Caco-2 (cell line): Measurements from ENCODE around the gene ERBB2. TPM values are rescaled to one million over a fixed set of nuclear protein-coding genes. Genes with fewer than 3 reads are reported as not detected.

Experiments
- BruUV-seq: library from RNA; stranded (reverse); fragments of 400-500 nt; replicated peaks from 2 replicates; lab custom pipeline; 2021; lab: Mats Ljungman, UMichigan
- CTCF ChIA-PET: fragments of 300-600 bp; sonication (Branson Sonifier 250); formaldehyde crosslinking; loops from one replicate; lab custom pipeline; 2022; ENCODE audit warnings: antibody characterized with exemption; lab: Charles Lee
- POLR2A ChIA-PET: fragments of 300-600 bp; sonication (Branson Sonifier 250); formaldehyde crosslinking; loops from one replicate; lab custom pipeline; 2022; ENCODE audit warnings: antibody characterized with exemption; lab: Charles Lee
- DNase-seq, 2 experiments: peaks; one replicate each; pipeline versions ENCODE4 v3.0.0 to v3.0.0-alpha.2; 2020 to 2022
- H3K27me3 ChIP-seq: replicated peaks from 2 replicates; pipeline ENCODE4 v1.6.0; 2011; ENCODE audit warnings: low read length; ENCODE audit not compliant: control insufficient read depth, insufficient read depth
- H3K36me3 ChIP-seq: 2 replicates; pipeline ENCODE4 v1.5.1; 2011; ENCODE audit warnings: low read length; ENCODE audit not compliant: control insufficient read depth, insufficient read depth
- H3K4me1 ChIP-seq: fragments of 250-450 bp; sonication (Bioruptor Pico); 2 replicates; pipeline ENCODE4 v1.5.1; 2020; ENCODE audit warnings: mild to moderate bottlenecking
- H3K4me3 ChIP-seq: 2 replicates; pipeline ENCODE4 v1.5.1; 2011; ENCODE audit warnings: low read depth, mild to moderate bottlenecking, control low read depth, low read length
- H3K9me3 ChIP-seq: fragments of 250-450 bp; sonication (Bioruptor Pico); 2 replicates; pipeline ENCODE4 v1.5.1; 2020; ENCODE audit warnings: mild to moderate bottlenecking, moderate library complexity
- H3K27ac Mint-ChIP-seq: one replicate; pipeline ENCODE4 v1.8.0; 2022; ENCODE audit warnings: mixed read lengths; ENCODE audit not compliant: unreplicated experiment
- H3K27me3 Mint-ChIP-seq: one replicate; pipeline ENCODE4 v1.8.0; 2022; ENCODE audit warnings: mixed read lengths; ENCODE audit not compliant: insufficient read depth, unreplicated experiment
- H3K36me3 Mint-ChIP-seq: one replicate; pipeline ENCODE4 v1.8.0; 2022; ENCODE audit warnings: mild to moderate bottlenecking, mixed read lengths; ENCODE audit not compliant: insufficient read depth, unreplicated experiment
- H3K4me1 Mint-ChIP-seq: one replicate; pipeline ENCODE4 v1.8.0; 2022; ENCODE audit warnings: low read depth, mixed read lengths; ENCODE audit not compliant: unreplicated experiment
- H3K4me3 Mint-ChIP-seq: one replicate; pipeline ENCODE4 v1.8.0; 2022; ENCODE audit warnings: mild to moderate bottlenecking, moderate library complexity, mixed read lengths; ENCODE audit not compliant: unreplicated experiment
- H3K9me3 Mint-ChIP-seq: one replicate; pipeline ENCODE4 v1.8.0; 2022; ENCODE audit warnings: mixed read lengths; ENCODE audit not compliant: unreplicated experiment
- CTCF ChIP-seq, 2 experiments: fragments of 200-600 bp in 1 of 2; IDR thresholded peaks; 1 replicate in 1 of 2; 2 replicates in 1 of 2; pipeline versions ENCODE4 v1.5.1 to v1.8.0; 2011 to 2022; ENCODE audit warnings: antibody characterized with exemption in 1 of 2, control low read depth in 1 of 2, inconsistent platforms in 1 of 2, low read depth in 1 of 2, low read length in 1 of 2, mild to moderate bottlenecking in 1 of 2, moderate library complexity in 1 of 2; ENCODE audit not compliant: insufficient read depth in 1 of 2, severe bottlenecking in 1 of 2, unreplicated experiment in 1 of 2
- intact Hi-C: fragments of 100-400 bp; cut with micrococcal nuclease; formaldehyde crosslinking; loops from one replicate; pipeline ENCODE4 v1.10.0; 2022; ENCODE audit not compliant: unreplicated experiment
- total RNA-seq: library from RNA; stranded (reverse); gene quantifications from 2 replicates; pipeline ENCODE4 v1.2.3, GENCODE V29; 2022

Gene ERBB2
- total RNA-seq, 1 experiment from 2014 or later, result 121 TPM

- H3K9me3 ChIP-seq, result no peaks in the 10 kb centered on the region
- peak overlapping the region; percentile 74 for H3K4me3 ChIP-seq
- no peaks in the 10 kb centered on the region for H3K36me3 ChIP-seq
- no peaks in the 10 kb centered on the region for H3K27me3 ChIP-seq
- H3K4me1 ChIP-seq, result peaks cover 20% of the 10 kb centered on the region
- CTCF ChIA-PET, result interaction anchor here (0.7 to 2.4 kb wide), 7 partner anchors 13 to 69 kb away, joined by 3 to 22 read pairs (median 6); partner anchors contain the start of genes ERBB2 and MIEN1
- Mint-ChIP-seq H3K36me3 (peaks cover 8% of the 10 kb centered on the region), H3K4me1 (peaks cover 11% of the 10 kb centered on the region), H3K4me3 (peak overlapping the region; percentile 80), H3K27ac (peak overlapping the region; percentile 73), H3K9me3 (no peaks in the 10 kb centered on the region), H3K27me3 (no peaks in the 10 kb centered on the region)
- POLR2A ChIA-PET, result interaction anchor here (1.0 to 3.0 kb wide), 3 partner anchors 13 to 68 kb away, joined by 3 to 32 read pairs (median 11); partner anchors contain the start of genes ERBB2 and MIEN1
- TF ChIP-seq CTCF (IDR thresholded peaks at IDR 0.05; ENCODE audit: insufficient read depth in 1 of 2, low read depth in 1 of 2, low read length in 1 of 2, severe bottlenecking in 1 of 2, unreplicated experiment in 1 of 2), result no peak
- intact Hi-C loops, result loop anchor here (1.0 kb wide), 1 partner anchor 8 kb away; no protein-coding TSS in a partner anchor
- TSS peak; percentile 79 for BruUV-seq
- DNase-seq, result peak in 1 of 2 experiments; percentile 69
Observed at GRCh38 chr17:39687101-39687545, 12.7 kb upstream of the ERBB2 start.

- no peaks in the 10 kb centered on the region for H3K36me3 ChIP-seq
- no peak for TF ChIP-seq CTCF (IDR thresholded peaks at IDR 0.05; ENCODE audit: insufficient read depth in 1 of 2, low read depth in 1 of 2, low read length in 1 of 2, severe bottlenecking in 1 of 2, unreplicated experiment in 1 of 2)
- TSS peak; percentile 93 for BruUV-seq
- intact Hi-C loops, result loop anchor here (1.0 to 2.0 kb wide), 3 partner anchors 7 to 43 kb away; partner anchors contain the start of gene MIEN1
- Mint-ChIP-seq H3K27me3 (no peaks in the 10 kb centered on the region), H3K4me3 (peak within 1 kb of the TSS; percentile 80), H3K36me3 (peaks cover 8% of the 10 kb centered on the region), H3K27ac (peak within 1 kb of the TSS; percentile 73), H3K4me1 (peaks cover 11% of the 10 kb centered on the region), H3K9me3 (no peaks in the 10 kb centered on the region)
- POLR2A ChIA-PET, result interaction anchor here (0.7 to 3.0 kb wide), 6 partner anchors 12 to 240 kb away, joined by 3 to 32 read pairs (median 6); partner anchors contain the start of genes ERBB2, LRRC3C, MIEN1 and ORMDL3
- DNase-seq, result peak; percentile 95 to 96
- CTCF ChIA-PET, result interaction anchor here (0.6 to 2.4 kb wide), 17 partner anchors 12 to 127 kb away, joined by 3 to 22 read pairs (median 4); partner anchors contain the start of genes ERBB2, MIEN1 and PNMT
- H3K9me3 ChIP-seq, result no peaks in the 10 kb centered on the region
- peaks cover 20% of the 10 kb centered on the region for H3K4me1 ChIP-seq
- no peaks in the 10 kb centered on the region for H3K27me3 ChIP-seq
- H3K4me3 ChIP-seq, result peak within 1 kb of the TSS; percentile 74
Observed at GRCh38 chr17:39687546-39688474, 12.1 kb upstream of the ERBB2 start, which contains the start of gene PGAP3. Gene PGAP3, minus strand, starts transcription at chr17:39688057. Its CDS starts 43 bp downstream, at chr17:39688014.

- Histone ChIP-seq H3K4me3 (peak overlapping the region; percentile 74), H3K9me3 (no peaks in the 10 kb centered on the region), H3K36me3 (no peaks in the 10 kb centered on the region), H3K27me3 (no peaks in the 10 kb centered on the region), H3K4me1 (peaks cover 20% of the 10 kb centered on the region)
- no peak for DNase-seq
- Mint-ChIP-seq H3K4me1 (peaks cover 11% of the 10 kb centered on the region), H3K27ac (peak overlapping the region; percentile 73), H3K4me3 (peak overlapping the region; percentile 80), H3K36me3 (peaks cover 8% of the 10 kb centered on the region), H3K27me3 (no peaks in the 10 kb centered on the region), H3K9me3 (no peaks in the 10 kb centered on the region)
- no TSS peak for BruUV-seq
- ChIA-PET CTCF (interaction anchor here (0.6 to 2.4 kb wide), 13 partner anchors 12 to 128 kb away, joined by 3 to 22 read pairs (median 4); partner anchors contain the start of genes ERBB2, MIEN1 and PNMT), POLR2A (interaction anchor here (0.7 to 3.0 kb wide), 5 partner anchors 11 to 239 kb away, joined by 3 to 32 read pairs (median 7); partner anchors contain the start of genes ERBB2, LRRC3C, MIEN1 and ORMDL3)
- intact Hi-C loops, result loop anchor here (1.0 to 2.0 kb wide), 2 partner anchors 11 to 42 kb away; partner anchors contain the start of gene MIEN1
- TF ChIP-seq CTCF (IDR thresholded peaks at IDR 0.05; ENCODE audit: insufficient read depth in 1 of 2, low read depth in 1 of 2, low read length in 1 of 2, severe bottlenecking in 1 of 2, unreplicated experiment in 1 of 2), result no peak
Observed at GRCh38 chr17:39688475-39688835, 11.4 kb upstream of the ERBB2 start.
